DND-41 (cell line): ENCODE measurements around the gene FOXP1.

ENCODE experiments used
- CTCF ChIP-seq: IDR thresholded peaks from 2 replicates; pipeline ENCODE4 v1.5.1; 2012; ENCODE audit warnings: borderline replicate concordance, low read length, moderate library complexity, mild to moderate bottlenecking; ENCODE audit not compliant: poor library complexity, severe bottlenecking; ENCODE audit errors: extremely low read depth
- EZH2 ChIP-seq: IDR thresholded peaks from 3 replicates; pipeline ENCODE4 v1.6.1; 2012; ENCODE audit warnings: borderline replicate concordance, low read depth, mild to moderate bottlenecking, moderate library complexity, low read length, inconsistent platforms; ENCODE audit not compliant: severe bottlenecking

GRCh38 chr3:71484047-71484446, 99.5 kb downstream of the FOXP1 start:
- TF ChIP-seq CTCF (no peak), EZH2 (no peak)
